SK-N-SH (cell line): Measurements from ENCODE around the gene EYA2. TPM values are rescaled to one million over a fixed set of nuclear protein-coding genes. Genes with fewer than 3 reads are reported as not detected.

Source experiments
- CTCF ChIA-PET: fragments of 300-600, 350-600 bp; formaldehyde crosslinking; extraction: SDS; loops from one replicate; lab custom pipeline; 2021; lab: Yijun Ruan, JAX
- POLR2A ChIA-PET: fragments of 350-600 bp; sonication (Branson Sonifier 250); formaldehyde crosslinking; extraction: SDS; loops from one replicate; lab custom pipeline; 2020; ENCODE audit warnings: antibody characterized with exemption, inconsistent platforms; lab: Yijun Ruan, JAX
- DNase-seq: peaks from one replicate; pipeline ENCODE4 v3.0.0; 2012
- H2AFZ ChIP-seq: fragments of 200-600 bp; sonication (generic); 2 replicates; pipeline ENCODE4 v1.8.1; 2016; ENCODE audit warnings: antibody characterized with exemption, mild to moderate bottlenecking, low read depth
- H3F3A ChIP-seq: fragments of 200-600 bp; sonication (generic); replicated peaks from 2 replicates; pipeline ENCODE3; 2016; ENCODE audit warnings: antibody characterized with exemption, mild to moderate bottlenecking; ENCODE audit not compliant: insufficient read depth
- H3K27ac ChIP-seq, 2 experiments: fragments of 200-500 bp in 1 of 2; fragments of 200-600 bp in 1 of 2; sonication (Bioruptor generic) in 1 of 2; sonication (generic), shearing (Covaris generic) in 1 of 2; 2 replicates each; pipeline versions ENCODE4 v1.5.1 to v1.6.1; 2014 to 2016; ENCODE audit warnings: low read depth in 2 of 2, inconsistent platforms in 1 of 2, low read length in 1 of 2, mild to moderate bottlenecking in 1 of 2, mixed read lengths in 1 of 2
- H3K27me3 ChIP-seq: fragments of 200-600 bp; sonication (generic), shearing (Covaris generic); 2 replicates; pipeline ENCODE4 v1.6.1; 2016; ENCODE audit warnings: mixed run types; ENCODE audit not compliant: insufficient read depth
- H3K36me3 ChIP-seq, 2 experiments: fragments of 200-500 bp in 1 of 2; fragments of 200-600 bp in 1 of 2; sonication (Bioruptor generic) in 1 of 2; sonication (generic) in 1 of 2; replicated peaks in 1 of 2; 2 replicates each; pipeline versions ENCODE3 to v1.5.1; 2014 to 2016; ENCODE audit warnings: low read length in 1 of 2, mild to moderate bottlenecking in 1 of 2; ENCODE audit not compliant: insufficient read depth in 2 of 2, control insufficient read depth in 1 of 2
- H3K4me1 ChIP-seq, 2 experiments: fragments of 200-500 bp in 1 of 2; fragments of 200-600 bp in 1 of 2; sonication (Bioruptor generic) in 1 of 2; sonication (generic), shearing (Covaris generic) in 1 of 2; 2 replicates each; pipeline versions ENCODE4 v1.5.1 to v1.6.1; 2014 to 2016; ENCODE audit warnings: low read depth in 1 of 2, low read length in 1 of 2, mixed run types in 1 of 2; ENCODE audit not compliant: insufficient read depth in 2 of 2, control insufficient read depth in 1 of 2
- H3K4me2 ChIP-seq: fragments of 200-600 bp; sonication (generic), shearing (Covaris generic); 2 replicates; pipeline ENCODE4 v1.6.1; 2017; ENCODE audit warnings: mixed run types
- H3K4me3 ChIP-seq, 2 experiments: fragments of 200-500 bp in 1 of 2; fragments of 200-600 bp in 1 of 2; sonication (Bioruptor generic) in 1 of 2; sonication (generic), shearing (Covaris generic) in 1 of 2; 2 replicates each; pipeline versions ENCODE4 v1.5.1 to v1.8.1; 2014 to 2016; ENCODE audit warnings: low read depth in 2 of 2, inconsistent platforms in 1 of 2, low read length in 1 of 2, mild to moderate bottlenecking in 1 of 2, mixed read lengths in 1 of 2, moderate library complexity in 1 of 2
- H3K79me2 ChIP-seq: fragments of 200-600 bp; sonication (generic); 2 replicates; pipeline ENCODE4 v1.8.1; 2017; ENCODE audit warnings: mild to moderate bottlenecking; ENCODE audit not compliant: insufficient read depth
- H3K9ac ChIP-seq: fragments of 200-600 bp; sonication (generic); 2 replicates; pipeline ENCODE4 v1.6.1; 2017; ENCODE audit warnings: mixed run types
- H3K9me2 ChIP-seq: fragments of 200-600 bp; sonication (generic); 2 replicates; pipeline ENCODE4 v1.6.1; 2017; ENCODE audit warnings: mixed run types
- H3K9me3 ChIP-seq: fragments of 200-600 bp; sonication (generic); 2 replicates; pipeline ENCODE4 v1.6.1; 2017; ENCODE audit warnings: mixed run types, mild to moderate bottlenecking, moderate library complexity
- H4K20me1 ChIP-seq: fragments of 200-600 bp; sonication (generic); 2 replicates; pipeline ENCODE4 v1.6.1; 2017; ENCODE audit warnings: mild to moderate bottlenecking, mixed run types; ENCODE audit not compliant: insufficient read depth
- EZH2phosphoT487 ChIP-seq: fragments of 200-600 bp; sonication (generic); IDR thresholded peaks from 2 replicates; pipeline ENCODE4 v1.6.1; 2017; ENCODE audit warnings: low read depth, mixed run types, mild to moderate bottlenecking, antibody characterized with exemption, moderate library complexity, borderline replicate concordance
- FOXJ3 ChIP-seq: sonication (generic); formaldehyde crosslinking; IDR thresholded peaks from 2 replicates; pipeline ENCODE4 v1.5.1; 2020; ENCODE audit warnings: mild to moderate bottlenecking, missing genetic modification reagents
- FOXM1 ChIP-seq: IDR thresholded peaks from 2 replicates; pipeline ENCODE4 v1.4.0; 2012; ENCODE audit warnings: low read depth, mild to moderate bottlenecking
- GABPA ChIP-seq: IDR thresholded peaks from 2 replicates; pipeline ENCODE4 v1.4.0; 2012; ENCODE audit warnings: low read depth, mild to moderate bottlenecking
- IRF3 ChIP-seq: fragments of 150-350 bp; IDR thresholded peaks from 2 replicates; pipeline ENCODE4 v1.6.1; 2016; ENCODE audit warnings: mild to moderate bottlenecking, low read depth, low read length
- MAX ChIP-seq: IDR thresholded peaks from 2 replicates; pipeline ENCODE4 v1.4.0; 2012; ENCODE audit warnings: low read depth
- POLR2AphosphoS5 ChIP-seq: IDR thresholded peaks from 2 replicates; pipeline ENCODE4 v1.6.1; 2012; ENCODE audit warnings: low read depth, low read length
- RCOR1 ChIP-seq: fragments of 150-350 bp; IDR thresholded peaks from 2 replicates; pipeline ENCODE4 v1.6.1; 2017; ENCODE audit warnings: antibody characterized with exemption, low read length
- RFX5 ChIP-seq: IDR thresholded peaks from 2 replicates; pipeline ENCODE4 v1.6.1; 2012; ENCODE audit warnings: mild to moderate bottlenecking, improper control_type of control experiment, low read length
- TEAD4 ChIP-seq: IDR thresholded peaks from 2 replicates; pipeline ENCODE4 v1.4.0; 2012; ENCODE audit warnings: mild to moderate bottlenecking, borderline replicate concordance; ENCODE audit not compliant: insufficient read depth
- WGBS: methylation state at CpG from one replicate; pipeline ENCODE4 v1.1.6; 2017; ENCODE audit warnings: low lambda C conversion rate; 5-methylcytosine and 5-hydroxymethylcytosine counted together
- polyA plus RNA-seq, 3 experiments: library from polyadenylated mRNA; depleted of rRNA; stranded (reverse); fragments of >200 nt; gene quantifications; 2 replicates each; pipeline ENCODE4 v1.2.3, GENCODE V29; 2012
- TF ChIP-seq, protein P1 (sequence below): IDR thresholded peaks from 2 replicates; pipeline ENCODE4 v1.4.0; 2012; ENCODE audit warnings: low read depth, borderline replicate concordance
- TF ChIP-seq, protein P2 (sequence below): IDR thresholded peaks from 2 replicates; pipeline ENCODE4 v1.4.0; 2012; ENCODE audit warnings: low read depth, borderline replicate concordance
- TF ChIP-seq, protein P3 (sequence below): fragments of 150-350 bp; IDR thresholded peaks from 2 replicates; pipeline ENCODE4 v1.6.1; 2017; ENCODE audit warnings: antibody characterized with exemption, low read length, low read depth, borderline replicate concordance
- TF ChIP-seq, protein P4 (sequence below): fragments of 200-600 bp; sonication (generic); IDR thresholded peaks from 2 replicates; pipeline ENCODE4 v1.6.1; 2017; ENCODE audit warnings: antibody characterized with exemption, mild to moderate bottlenecking, moderate library complexity

The EYA2 gene
- polyA plus RNA-seq, 1 of the 3 experiments (the other 2 are of a cell fraction) = 0.05 TPM

DNA sequence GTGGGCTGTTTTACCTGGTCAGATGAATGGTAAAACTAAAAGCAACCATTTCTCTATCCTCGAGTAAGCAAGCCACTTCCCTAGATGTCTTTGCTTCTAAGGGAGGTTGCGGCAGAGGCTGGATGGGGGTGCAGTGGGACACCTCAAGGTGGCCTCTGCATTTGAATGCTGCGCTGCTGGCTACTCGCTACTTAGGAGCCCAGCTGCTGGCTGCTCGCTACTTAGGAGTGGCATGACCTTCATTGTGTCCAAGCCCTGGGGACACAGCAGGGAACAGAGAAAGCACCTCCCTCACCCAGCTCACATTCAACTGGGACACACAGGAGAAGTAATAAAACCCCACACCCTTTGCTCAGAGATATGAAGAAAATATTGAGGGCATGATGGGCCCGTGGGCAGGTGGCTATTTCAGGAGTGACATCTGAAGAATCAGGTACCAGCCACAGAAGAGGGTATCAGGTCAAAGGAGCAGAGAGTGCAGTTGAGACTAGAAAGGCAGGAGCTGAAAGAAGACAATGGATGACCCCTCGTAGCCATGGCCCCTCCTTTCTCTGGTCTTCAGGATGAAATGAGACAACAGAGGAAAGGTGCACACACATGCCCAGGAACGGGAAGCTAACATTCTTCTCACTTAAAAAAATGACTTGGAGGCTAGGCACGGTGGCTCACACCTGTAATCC lies 312.5 kb downstream of the EYA2 start:
- POLR2A ChIA-PET = no interaction called here
- 93% methylated on average over 7 of the region's 9 CpGs for WGBS

More for the DNA sequence above, 312.5 kb downstream of the EYA2 start:
- no peaks in the 10 kb centered on the region for H3K9me3 ChIP-seq
- H3K4me2 ChIP-seq = no peak overlapping the region
- H4K20me1 ChIP-seq = no peaks in the 10 kb centered on the region
- H3K36me3 ChIP-seq = peaks cover 22 to 34% of the 10 kb centered on the region in 2 experiments
- no peaks in the 10 kb centered on the region for H3K79me2 ChIP-seq
- no peak overlapping the region for H2AFZ ChIP-seq
- no peaks in the 10 kb centered on the region for H3K27me3 ChIP-seq
- no peak overlapping the region for H3K9ac ChIP-seq
- no peak for TF ChIP-seq TEAD4
- TF ChIP-seq, protein P1, sequence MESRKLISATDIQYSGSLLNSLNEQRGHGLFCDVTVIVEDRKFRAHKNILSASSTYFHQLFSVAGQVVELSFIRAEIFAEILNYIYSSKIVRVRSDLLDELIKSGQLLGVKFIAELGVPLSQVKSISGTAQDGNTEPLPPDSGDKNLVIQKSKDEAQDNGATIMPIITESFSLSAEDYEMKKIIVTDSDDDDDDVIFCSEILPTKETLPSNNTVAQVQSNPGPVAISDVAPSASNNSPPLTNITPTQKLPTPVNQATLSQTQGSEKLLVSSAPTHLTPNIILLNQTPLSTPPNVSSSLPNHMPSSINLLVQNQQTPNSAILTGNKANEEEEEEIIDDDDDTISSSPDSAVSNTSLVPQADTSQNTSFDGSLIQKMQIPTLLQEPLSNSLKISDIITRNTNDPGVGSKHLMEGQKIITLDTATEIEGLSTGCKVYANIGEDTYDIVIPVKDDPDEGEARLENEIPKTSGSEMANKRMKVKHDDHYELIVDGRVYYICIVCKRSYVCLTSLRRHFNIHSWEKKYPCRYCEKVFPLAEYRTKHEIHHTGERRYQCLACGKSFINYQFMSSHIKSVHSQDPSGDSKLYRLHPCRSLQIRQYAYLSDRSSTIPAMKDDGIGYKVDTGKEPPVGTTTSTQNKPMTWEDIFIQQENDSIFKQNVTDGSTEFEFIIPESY = no peak
- TF ChIP-seq, protein P2, sequence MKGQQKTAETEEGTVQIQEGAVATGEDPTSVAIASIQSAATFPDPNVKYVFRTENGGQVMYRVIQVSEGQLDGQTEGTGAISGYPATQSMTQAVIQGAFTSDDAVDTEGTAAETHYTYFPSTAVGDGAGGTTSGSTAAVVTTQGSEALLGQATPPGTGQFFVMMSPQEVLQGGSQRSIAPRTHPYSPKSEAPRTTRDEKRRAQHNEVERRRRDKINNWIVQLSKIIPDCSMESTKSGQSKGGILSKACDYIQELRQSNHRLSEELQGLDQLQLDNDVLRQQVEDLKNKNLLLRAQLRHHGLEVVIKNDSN = no peak
- TF ChIP-seq FOXJ3 (CRISPR knock-in tag) = no peak
- no peak for TF ChIP-seq EZH2phosphoT487
- no peak for TF ChIP-seq RFX5
- TF ChIP-seq, protein P3, sequence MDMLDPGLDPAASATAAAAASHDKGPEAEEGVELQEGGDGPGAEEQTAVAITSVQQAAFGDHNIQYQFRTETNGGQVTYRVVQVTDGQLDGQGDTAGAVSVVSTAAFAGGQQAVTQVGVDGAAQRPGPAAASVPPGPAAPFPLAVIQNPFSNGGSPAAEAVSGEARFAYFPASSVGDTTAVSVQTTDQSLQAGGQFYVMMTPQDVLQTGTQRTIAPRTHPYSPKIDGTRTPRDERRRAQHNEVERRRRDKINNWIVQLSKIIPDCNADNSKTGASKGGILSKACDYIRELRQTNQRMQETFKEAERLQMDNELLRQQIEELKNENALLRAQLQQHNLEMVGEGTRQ = no peak
- TF ChIP-seq GABPA = no peak
- no peak for TF ChIP-seq RCOR1
- no peak for TF ChIP-seq FOXM1
- TF ChIP-seq, protein P4, sequence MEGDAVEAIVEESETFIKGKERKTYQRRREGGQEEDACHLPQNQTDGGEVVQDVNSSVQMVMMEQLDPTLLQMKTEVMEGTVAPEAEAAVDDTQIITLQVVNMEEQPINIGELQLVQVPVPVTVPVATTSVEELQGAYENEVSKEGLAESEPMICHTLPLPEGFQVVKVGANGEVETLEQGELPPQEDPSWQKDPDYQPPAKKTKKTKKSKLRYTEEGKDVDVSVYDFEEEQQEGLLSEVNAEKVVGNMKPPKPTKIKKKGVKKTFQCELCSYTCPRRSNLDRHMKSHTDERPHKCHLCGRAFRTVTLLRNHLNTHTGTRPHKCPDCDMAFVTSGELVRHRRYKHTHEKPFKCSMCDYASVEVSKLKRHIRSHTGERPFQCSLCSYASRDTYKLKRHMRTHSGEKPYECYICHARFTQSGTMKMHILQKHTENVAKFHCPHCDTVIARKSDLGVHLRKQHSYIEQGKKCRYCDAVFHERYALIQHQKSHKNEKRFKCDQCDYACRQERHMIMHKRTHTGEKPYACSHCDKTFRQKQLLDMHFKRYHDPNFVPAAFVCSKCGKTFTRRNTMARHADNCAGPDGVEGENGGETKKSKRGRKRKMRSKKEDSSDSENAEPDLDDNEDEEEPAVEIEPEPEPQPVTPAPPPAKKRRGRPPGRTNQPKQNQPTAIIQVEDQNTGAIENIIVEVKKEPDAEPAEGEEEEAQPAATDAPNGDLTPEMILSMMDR = no peak
- TF ChIP-seq POLR2AphosphoS5 = no peak
- TF ChIP-seq MAX = no peak
- no peak for TF ChIP-seq IRF3
- H3F3A ChIP-seq = peaks cover 5% of the 10 kb centered on the region
- H3K9me2 ChIP-seq = no peaks in the 10 kb centered on the region
- no peak overlapping the region for H3K27ac ChIP-seq
- H3K4me3 ChIP-seq = no peak overlapping the region
- CTCF ChIA-PET = interaction anchor here (1.0 to 16.2 kb wide), 8 partner anchors 11 to 414 kb away, joined by 4 to 323 read pairs (median 10); no protein-coding TSS in a partner anchor
- DNase-seq = no peak
- H3K4me1 ChIP-seq = peaks cover 0 to 3% of the 10 kb centered on the region in 2 experiments; a peak in 1 of 4 replicates
